Measurements from ENCODE around the gene C2orf66.

The C2orf66 gene

GRCh38 chr2:196840171-196840570 is 31.0 kb upstream of the C2orf66 start:
- TF ChIP-seq, protein P1, sequence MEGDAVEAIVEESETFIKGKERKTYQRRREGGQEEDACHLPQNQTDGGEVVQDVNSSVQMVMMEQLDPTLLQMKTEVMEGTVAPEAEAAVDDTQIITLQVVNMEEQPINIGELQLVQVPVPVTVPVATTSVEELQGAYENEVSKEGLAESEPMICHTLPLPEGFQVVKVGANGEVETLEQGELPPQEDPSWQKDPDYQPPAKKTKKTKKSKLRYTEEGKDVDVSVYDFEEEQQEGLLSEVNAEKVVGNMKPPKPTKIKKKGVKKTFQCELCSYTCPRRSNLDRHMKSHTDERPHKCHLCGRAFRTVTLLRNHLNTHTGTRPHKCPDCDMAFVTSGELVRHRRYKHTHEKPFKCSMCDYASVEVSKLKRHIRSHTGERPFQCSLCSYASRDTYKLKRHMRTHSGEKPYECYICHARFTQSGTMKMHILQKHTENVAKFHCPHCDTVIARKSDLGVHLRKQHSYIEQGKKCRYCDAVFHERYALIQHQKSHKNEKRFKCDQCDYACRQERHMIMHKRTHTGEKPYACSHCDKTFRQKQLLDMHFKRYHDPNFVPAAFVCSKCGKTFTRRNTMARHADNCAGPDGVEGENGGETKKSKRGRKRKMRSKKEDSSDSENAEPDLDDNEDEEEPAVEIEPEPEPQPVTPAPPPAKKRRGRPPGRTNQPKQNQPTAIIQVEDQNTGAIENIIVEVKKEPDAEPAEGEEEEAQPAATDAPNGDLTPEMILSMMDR (IDR thresholded peaks at IDR 0.05; ENCODE audit: borderline replicate concordance, insufficient read depth, low read depth, low read length) = no peak
- no peak overlapping the region for H3K4me3 ChIP-seq (ENCODE audit: low read depth, low read length)

DNA sequence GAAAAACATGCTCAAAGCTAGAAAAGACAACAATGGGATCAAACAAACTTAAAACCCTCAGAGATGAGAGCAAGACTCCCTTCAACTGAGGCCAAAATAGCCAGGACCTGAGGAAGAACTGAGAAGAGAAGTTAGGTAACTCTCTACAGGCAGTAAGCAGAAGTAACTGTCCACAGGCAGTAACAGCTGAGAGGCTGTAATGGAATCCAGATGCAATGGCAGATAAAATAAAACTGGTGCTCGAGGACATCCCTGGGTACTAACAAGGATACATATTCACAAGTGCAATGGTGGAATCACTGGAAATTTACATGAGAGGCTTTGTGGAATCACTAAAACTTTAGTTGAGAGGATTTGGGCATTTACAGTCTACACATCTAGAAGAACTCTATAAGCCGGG is 30.4 kb upstream of the C2orf66 start:
- TF ChIP-seq, protein P1 (IDR thresholded peaks at IDR 0.05; ENCODE audit: borderline replicate concordance, insufficient read depth, low read depth, low read length) = no peak
- H3K4me3 ChIP-seq (ENCODE audit: low read depth, low read length) = no peak overlapping the region

DNA sequence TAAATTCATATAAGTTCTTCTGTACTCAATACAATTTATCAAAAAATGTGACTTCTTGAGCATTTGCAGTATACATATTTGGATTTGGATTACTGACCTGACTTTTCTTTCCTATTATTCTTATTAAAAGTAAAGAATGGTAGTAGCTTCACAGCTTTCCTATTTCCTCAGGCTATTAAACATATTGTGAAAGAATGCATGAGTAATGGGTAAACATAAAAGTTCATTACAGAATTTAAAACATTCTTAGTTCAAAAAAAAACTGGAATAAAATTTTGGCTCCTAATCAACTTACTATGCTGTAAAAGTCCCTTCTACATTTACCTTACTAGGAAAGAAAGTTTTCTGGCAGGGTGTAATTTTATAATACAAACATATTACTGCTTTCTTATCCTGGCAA is 27.3 kb upstream of the C2orf66 start:
- TF ChIP-seq, protein P1 (IDR thresholded peaks at IDR 0.05; ENCODE audit: borderline replicate concordance, insufficient read depth, low read depth, low read length) = no peak
- no peak overlapping the region for H3K4me3 ChIP-seq (ENCODE audit: low read depth, low read length)

- TF ChIP-seq, protein P1 (IDR thresholded peaks at IDR 0.05; ENCODE audit: borderline replicate concordance, insufficient read depth, low read depth, low read length) = no peak
- H3K4me3 ChIP-seq (ENCODE audit: low read depth, low read length) = no peak overlapping the region
Measured at GRCh38 chr2:196830701-196831100, 21.5 kb upstream of the C2orf66 start.

GRCh38 chr2:196827356-196827755 is 18.2 kb upstream of the C2orf66 start:
- no peak overlapping the region for H3K4me3 ChIP-seq (ENCODE audit: low read depth, low read length)
- TF ChIP-seq, protein P1 (IDR thresholded peaks at IDR 0.05; ENCODE audit: borderline replicate concordance, insufficient read depth, low read depth, low read length) = no peak

- TF ChIP-seq, protein P1 (IDR thresholded peaks at IDR 0.05; ENCODE audit: borderline replicate concordance, insufficient read depth, low read depth, low read length) = no peak
- no peak overlapping the region for H3K4me3 ChIP-seq (ENCODE audit: low read depth, low read length)
Measured at GRCh38 chr2:196823750-196824522, 14.8 kb upstream of the C2orf66 start.

DNA sequence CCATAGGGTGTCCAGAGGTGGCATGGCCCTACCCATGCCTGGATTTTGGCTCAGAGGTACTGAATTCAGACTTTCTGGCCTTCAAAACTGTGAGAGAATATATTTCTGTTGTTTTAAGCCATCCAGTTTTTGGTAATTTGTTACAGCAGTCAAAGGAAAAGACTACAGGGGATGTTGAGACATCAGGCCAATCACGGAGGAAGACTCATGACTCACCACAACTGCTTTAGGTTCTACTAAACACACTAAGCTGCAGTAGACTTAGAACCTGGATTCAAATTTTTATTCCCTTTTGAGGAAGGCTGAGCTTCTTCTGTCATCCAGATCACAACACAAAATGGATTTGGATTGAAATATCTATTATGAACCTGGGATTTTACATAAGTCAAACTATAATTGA is 12.0 kb upstream of the C2orf66 start:
- TF ChIP-seq, protein P1 (IDR thresholded peaks at IDR 0.05; ENCODE audit: borderline replicate concordance, insufficient read depth, low read depth, low read length) = no peak
- H3K4me3 ChIP-seq (ENCODE audit: low read depth, low read length) = no peak overlapping the region

All from GM12875 (cell line).